Colonic mucosa (tissue), 4 donors: ENCODE results near the gene PHKA2. TPM values are rescaled to one million over a fixed set of nuclear protein-coding genes. Genes with fewer than 3 reads are reported as not detected.

ENCODE experiments used
- DNase-seq: peaks from one replicate; pipeline ENCODE4 v3.0.0-alpha.2; 2020
- H3K27ac ChIP-seq: fragments of 200-600 bp; one replicate; pipeline ENCODE4 v1.8.0; 2021
- H3K27me3 ChIP-seq: fragments of 200-600 bp; one replicate; pipeline ENCODE4 v1.8.0; 2021
- H3K36me3 ChIP-seq: fragments of 200-600 bp; one replicate; pipeline ENCODE4 v1.8.0; 2021
- H3K4me1 ChIP-seq: fragments of 200-600 bp; one replicate; pipeline ENCODE4 v1.8.0; 2021; ENCODE audit warnings: mild to moderate bottlenecking
- H3K4me3 ChIP-seq: fragments of 200-600 bp; one replicate; pipeline ENCODE4 v1.8.0; 2021
- H3K9ac ChIP-seq, 2 donors: one replicate each; pipeline ENCODE4 v1.7.0; 2013; ENCODE audit warnings: control low read depth in 2 of 2, low read depth in 2 of 2, low read length in 2 of 2
- H3K9me3 ChIP-seq: fragments of 200-600 bp; one replicate; pipeline ENCODE4 v1.8.0; 2021
- intact Hi-C: fragments of 100-400 bp; cut with DNase I; formaldehyde crosslinking; loops from one replicate; pipeline ENCODE4 v1.14.1; 2022
- total RNA-seq, 2 donors: library from RNA; stranded (reverse); fragmentation: NEBNext Ultra II Directional in 1 of 2; extraction: Animal tissue kit (Norgen Biotek cat#: 25700) in 1 of 2; gene quantifications; one replicate each; pipeline ENCODE4 v1.2.1, GENCODE V29; 2021
- TF ChIP-seq, protein P1 (sequence below): fragments of 200-600 bp; IDR thresholded peaks from one replicate; pipeline ENCODE4 v1.8.0; 2022; ENCODE audit warnings: antibody characterized with exemption, mild to moderate bottlenecking
- donor health status: healthy.
- donor health status: DM: no; HTN: no; CAD: no.
- donor health status: DM: no; HTN: no; CAD: no.

PHKA2 gene
- total RNA-seq, 2 donors from 2014 or later: 22.8 to 38.6 TPM

DNA sequence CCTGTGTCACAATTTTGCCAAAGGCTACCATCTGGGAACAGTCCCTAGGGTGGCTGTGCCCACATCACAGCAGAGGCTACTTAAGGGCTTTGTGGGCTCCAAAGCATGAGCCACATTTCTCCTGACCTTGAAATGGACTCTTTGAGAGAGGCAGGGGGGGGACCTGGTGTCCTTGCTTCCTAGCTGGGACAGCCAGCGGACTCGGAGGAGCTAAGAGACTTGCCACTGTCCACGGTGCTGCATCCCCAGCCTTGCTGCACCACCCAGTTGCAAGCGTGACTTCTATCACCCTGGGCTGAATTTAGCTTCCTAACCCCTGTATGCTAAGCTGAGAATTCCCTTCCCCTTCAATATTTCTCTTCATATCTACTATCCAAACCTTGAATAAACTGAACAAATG lies 99.0 kb downstream of the PHKA2 start:
- DNase-seq: no peak
- intact Hi-C loops: no loop called here
- H3K4me3 ChIP-seq: no peak overlapping the region
- no peaks in the 10 kb centered on the region for H3K4me1 ChIP-seq
- H3K27ac ChIP-seq: no peak overlapping the region
- TF ChIP-seq, protein P1, sequence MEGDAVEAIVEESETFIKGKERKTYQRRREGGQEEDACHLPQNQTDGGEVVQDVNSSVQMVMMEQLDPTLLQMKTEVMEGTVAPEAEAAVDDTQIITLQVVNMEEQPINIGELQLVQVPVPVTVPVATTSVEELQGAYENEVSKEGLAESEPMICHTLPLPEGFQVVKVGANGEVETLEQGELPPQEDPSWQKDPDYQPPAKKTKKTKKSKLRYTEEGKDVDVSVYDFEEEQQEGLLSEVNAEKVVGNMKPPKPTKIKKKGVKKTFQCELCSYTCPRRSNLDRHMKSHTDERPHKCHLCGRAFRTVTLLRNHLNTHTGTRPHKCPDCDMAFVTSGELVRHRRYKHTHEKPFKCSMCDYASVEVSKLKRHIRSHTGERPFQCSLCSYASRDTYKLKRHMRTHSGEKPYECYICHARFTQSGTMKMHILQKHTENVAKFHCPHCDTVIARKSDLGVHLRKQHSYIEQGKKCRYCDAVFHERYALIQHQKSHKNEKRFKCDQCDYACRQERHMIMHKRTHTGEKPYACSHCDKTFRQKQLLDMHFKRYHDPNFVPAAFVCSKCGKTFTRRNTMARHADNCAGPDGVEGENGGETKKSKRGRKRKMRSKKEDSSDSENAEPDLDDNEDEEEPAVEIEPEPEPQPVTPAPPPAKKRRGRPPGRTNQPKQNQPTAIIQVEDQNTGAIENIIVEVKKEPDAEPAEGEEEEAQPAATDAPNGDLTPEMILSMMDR: no peak
- H3K9ac ChIP-seq: no peak overlapping the region
- H3K36me3 ChIP-seq: no peaks in the 10 kb centered on the region
- H3K27me3 ChIP-seq: no peaks in the 10 kb centered on the region
- no peaks in the 10 kb centered on the region for H3K9me3 ChIP-seq

DNA sequence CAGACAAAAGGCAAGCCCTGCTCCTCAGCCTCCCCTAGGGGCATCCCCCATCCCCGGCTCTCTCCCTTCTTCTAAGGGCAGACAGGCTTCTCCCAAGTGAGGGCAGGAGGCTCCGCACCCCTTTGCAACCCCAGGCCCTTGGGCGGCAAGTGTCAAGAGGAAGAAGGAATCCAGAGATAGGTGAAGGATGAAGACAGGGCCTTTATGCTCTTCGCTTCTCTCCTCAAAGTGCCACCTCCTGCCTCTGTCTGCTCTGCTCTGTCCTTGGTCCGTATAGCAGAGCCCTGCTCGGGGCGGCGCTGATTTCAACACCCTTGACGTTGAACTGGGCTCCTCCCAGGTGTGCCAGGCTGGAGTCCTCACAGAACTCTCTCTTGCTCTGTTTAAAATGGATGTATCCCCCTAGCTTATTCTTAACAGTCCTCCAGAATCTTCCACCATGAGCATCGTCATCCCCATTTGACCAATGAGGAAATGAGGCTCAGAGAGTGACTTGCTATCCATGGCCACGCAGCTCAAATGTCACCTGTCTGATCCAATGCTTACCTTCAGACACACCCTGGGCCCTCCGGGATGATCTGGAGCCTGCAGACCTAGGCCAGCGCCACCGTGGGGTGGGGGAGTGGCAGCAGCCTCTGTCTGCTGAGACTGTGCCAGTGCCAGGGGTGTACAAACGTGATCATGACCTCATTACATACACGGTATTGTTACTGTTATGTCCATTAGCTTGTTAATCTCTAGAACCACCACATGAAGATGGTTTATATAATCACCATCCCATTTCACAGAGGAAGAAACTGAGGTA lies 99.8 kb downstream of the PHKA2 start:
- intact Hi-C loops: no loop called here
- Histone ChIP-seq H3K27ac (no peak overlapping the region), H3K27me3 (no peaks in the 10 kb centered on the region), H3K4me3 (no peak overlapping the region), H3K36me3 (no peaks in the 10 kb centered on the region), H3K9ac (no peak overlapping the region), H3K4me1 (no peaks in the 10 kb centered on the region), H3K9me3 (no peaks in the 10 kb centered on the region)
- no peak for DNase-seq
- TF ChIP-seq, protein P1: no peak

DNA sequence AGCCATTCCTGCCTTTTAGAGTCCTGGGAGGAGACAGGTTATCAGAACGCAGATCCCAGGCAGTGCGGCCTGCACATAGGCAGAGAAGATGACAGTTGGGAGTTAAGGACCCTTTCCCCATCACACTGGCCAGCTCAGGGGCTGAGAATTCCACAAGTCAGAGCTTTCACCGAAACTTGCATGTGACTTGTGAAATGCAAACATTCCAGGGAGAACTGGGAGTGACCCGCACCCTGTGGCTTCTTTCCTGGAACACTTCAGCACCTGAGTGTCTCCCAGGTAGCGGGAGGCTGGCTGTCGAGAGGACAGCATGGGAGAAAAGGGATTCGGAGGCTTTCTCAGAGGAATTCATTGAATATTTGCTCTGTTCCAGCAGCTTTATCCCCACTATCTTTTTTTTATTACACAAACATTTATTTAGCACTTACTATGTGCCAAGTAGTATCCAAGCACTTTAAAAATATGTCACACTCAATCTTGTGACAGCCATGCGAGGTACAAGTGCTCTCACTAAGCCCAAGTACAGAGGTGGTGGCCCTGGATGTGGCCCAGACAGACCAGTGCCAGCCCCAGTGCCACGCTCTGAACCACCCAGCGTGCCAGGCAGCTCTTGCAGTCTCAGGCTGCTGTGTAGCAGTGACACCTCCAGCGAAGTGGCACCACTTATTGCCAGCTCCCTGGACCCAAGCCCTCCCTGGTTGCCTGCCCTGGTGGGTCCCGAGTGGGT lies 100.5 kb downstream of the PHKA2 start:
- Histone ChIP-seq H3K27ac (no peak overlapping the region), H3K27me3 (no peaks in the 10 kb centered on the region), H3K4me1 (no peaks in the 10 kb centered on the region), H3K9ac (no peak overlapping the region), H3K36me3 (no peaks in the 10 kb centered on the region), H3K4me3 (no peak overlapping the region), H3K9me3 (no peaks in the 10 kb centered on the region)
- intact Hi-C loops: no loop called here
- DNase-seq: no peak
- TF ChIP-seq, protein P1: no peak

DNA sequence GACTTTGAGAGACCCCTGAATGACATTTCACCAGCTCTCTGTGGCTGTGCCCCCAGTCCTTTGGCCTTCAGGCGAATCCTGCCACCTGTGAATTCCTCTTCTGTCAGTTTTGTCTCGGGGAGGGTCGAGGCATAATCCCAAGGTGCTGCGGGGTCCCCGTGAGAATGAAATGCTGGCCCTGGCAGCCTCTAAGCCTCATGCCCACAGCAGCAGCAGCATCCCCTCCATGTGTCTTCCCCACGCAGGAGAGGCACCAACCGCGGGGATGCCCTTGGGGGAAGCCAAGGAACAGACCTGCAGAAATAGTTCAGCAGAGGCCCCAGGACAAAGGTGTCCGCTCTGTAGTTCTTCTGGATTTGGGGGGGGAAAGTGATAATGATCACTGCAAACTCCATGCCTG lies 104.8 kb downstream of the PHKA2 start:
- intact Hi-C loops: no loop called here

DNA sequence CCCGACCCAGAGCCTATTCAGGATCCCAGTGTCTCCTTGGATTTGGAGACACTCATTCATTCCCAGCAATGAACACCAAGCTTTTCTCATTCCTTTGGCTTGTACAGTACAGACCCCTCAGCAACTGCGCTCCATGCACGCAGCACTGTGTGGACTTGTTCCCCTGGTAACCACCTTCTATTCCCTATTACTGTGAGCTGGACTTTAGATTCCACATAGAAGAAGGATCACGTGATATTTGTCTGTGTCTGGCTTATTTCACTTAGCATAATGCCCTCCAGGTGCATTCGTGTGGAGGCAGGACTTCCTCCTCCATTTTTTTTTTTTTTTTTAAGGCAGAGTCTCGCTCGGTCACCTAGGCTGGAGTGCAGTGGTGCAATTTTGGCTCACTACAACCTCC lies 106.4 kb downstream of the PHKA2 start:
- DNase-seq: no peak
- Histone ChIP-seq H3K27me3 (no peaks in the 10 kb centered on the region), H3K9ac (no peak overlapping the region), H3K9me3 (no peaks in the 10 kb centered on the region), H3K27ac (no peak overlapping the region), H3K36me3 (no peaks in the 10 kb centered on the region), H3K4me1 (no peaks in the 10 kb centered on the region), H3K4me3 (no peak overlapping the region)
- TF ChIP-seq, protein P1: no peak
- intact Hi-C loops: no loop called here

More for the DNA sequence above, 104.8 kb downstream of the PHKA2 start:
- Histone ChIP-seq H3K36me3 (no peaks in the 10 kb centered on the region), H3K4me1 (no peaks in the 10 kb centered on the region), H3K9ac (no peak overlapping the region), H3K27me3 (no peaks in the 10 kb centered on the region), H3K4me3 (no peak overlapping the region), H3K27ac (no peak overlapping the region), H3K9me3 (no peaks in the 10 kb centered on the region)
- no peak for DNase-seq
- TF ChIP-seq, protein P1: no peak
